Epidermal melanocyte (primary cell): ENCODE data around the gene MALAT1.

ENCODE experiments used
- DNase-seq: peaks from one replicate; pipeline ENCODE4 v3.0.0; 2011; ENCODE audit warnings: low spot score; ENCODE audit not compliant: insufficient read length

The MALAT1 gene

DNA sequence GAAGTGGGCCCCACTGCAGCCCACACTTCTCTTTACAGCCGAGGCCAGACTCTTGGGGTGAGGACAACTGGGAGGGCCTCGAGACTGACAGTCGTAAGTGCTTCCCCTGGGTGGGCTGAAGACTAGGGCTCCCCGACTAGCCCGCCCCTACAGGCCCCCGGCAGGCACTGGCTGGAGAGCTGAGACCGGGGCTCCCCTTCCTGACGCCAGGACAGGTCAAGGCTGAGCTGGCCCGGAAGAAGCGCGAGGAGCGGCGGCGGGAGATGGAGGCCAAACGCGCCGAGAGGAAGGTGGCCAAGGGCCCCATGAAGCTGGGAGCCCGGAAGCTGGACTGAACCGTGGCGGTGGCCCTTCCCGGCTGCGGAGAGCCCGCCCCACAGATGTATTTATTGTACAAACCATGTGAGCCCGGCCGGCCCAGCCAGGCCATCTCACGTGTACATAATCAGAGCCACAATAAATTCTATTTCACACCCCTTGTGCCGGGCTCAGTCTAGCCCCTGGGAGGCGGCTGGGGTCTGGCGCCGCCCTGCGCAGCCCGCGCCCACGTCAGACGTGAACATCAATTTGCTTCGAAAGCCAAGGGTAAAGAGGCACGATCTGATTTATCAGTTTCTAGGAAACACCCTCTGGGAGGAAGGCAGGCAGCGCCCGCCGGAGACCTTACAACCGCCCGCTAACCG, 39.5 kb downstream of the MALAT1 start:
- DNase-seq, result no peak

DNA sequence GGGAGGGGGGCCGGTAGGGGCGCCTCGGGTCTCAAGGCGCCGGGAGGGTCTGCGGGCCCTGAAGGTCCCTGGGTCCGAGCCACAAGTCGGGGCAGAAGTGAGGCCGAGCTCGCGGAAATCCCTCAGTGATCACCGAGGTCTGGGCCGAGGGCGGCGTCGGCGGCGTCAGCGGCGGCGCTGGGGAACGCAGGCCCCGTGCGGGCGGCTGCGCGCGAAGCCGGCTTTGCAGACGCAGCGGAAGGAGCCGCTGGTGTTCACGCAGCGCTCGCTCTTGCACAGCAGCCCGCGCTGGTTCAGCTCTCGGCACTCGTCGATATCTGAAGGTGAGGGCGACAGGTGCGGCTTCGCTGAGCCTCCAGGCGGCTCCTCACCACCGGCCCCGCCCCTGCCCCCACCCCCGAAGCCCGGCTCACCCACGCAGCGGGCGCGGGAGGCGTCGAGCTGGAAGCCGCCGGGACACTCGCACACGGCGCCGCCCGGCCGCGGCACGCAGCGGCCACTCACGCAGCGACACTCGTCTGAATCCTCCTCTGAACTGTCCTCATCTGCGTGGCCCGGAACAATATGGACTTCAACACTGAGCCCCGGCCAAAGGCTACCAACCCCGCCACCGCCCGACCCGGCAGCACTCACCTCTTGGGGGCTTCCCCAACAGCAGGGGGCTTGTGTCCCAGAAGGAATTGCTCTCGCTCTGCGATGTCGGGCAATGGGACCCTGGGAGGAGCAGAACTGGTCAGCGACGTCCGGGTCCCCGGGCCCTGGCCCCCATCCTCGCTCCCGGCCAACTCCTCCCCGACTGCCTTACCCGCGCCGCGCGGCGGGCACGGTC, 40.3 kb downstream of the MALAT1 start:
- DNase-seq, result no peak

DNA sequence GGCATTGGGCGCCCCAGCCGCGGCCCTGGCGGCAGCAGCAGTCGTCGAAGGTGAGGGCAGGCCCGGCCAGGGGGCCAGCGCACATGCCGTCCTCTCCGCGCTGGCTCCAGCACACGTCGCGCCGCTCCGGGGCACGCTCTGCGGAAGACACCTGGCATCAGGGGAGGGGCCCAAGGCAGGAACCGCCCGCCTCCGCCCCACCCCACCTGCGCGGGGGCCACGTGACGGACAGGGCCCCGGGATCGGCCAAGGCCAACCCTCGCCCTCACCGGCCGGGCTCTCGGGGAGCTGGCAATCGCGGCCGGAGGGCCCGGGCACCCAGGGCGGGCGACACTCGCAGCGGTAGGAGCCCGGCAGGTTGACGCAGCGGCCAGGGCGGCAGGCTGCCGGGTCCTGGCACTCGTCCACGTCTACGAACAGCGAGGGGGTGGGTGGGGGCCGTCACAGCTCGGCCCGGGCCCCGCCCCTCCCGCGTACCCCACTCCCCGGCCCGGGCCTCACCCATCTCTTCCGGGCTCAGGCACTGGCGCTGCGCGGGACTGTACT, 41.0 kb downstream of the MALAT1 start:
- peak; percentile 87 for DNase-seq

DNA sequence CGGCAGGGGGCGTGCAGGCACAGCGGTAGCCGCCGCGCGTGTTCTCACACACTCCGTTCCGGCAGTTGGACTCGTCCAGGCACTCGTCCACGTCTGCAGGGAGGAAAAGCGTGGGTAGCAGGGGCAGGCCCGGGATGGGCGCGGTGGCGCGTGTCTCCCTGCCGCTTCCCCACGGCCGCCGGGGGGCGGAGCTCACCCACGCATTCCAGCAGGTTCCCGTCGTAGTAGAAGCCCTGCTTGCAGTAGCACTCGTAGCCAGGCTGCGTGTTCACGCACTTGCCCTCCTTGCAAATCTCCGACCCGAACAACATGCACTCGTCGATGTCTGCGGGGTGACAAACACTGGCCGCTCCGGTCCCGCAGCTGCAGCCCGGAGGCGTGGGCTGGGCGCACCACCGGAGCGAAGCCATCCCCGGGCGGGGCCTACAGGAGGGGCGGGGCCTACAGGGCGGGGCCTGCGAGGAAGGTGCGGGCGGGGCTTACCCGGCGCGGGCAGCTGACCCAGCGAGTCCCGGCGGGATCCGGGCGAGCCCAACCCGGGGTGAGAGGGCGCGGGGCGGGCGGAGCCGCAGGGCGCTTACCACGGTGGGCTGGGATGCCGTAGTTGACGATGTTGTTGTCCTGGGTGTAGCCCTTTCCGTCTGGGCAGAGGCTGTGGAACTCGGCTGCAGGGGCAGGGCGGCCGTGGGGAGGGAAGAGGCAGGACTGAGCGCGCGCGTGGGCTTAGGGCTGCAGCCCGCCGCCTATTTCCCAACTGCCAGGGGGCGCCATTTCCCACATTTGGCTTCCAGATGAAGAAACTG, 41.6 kb downstream of the MALAT1 start:
- peak; percentile 100 for DNase-seq

DNA sequence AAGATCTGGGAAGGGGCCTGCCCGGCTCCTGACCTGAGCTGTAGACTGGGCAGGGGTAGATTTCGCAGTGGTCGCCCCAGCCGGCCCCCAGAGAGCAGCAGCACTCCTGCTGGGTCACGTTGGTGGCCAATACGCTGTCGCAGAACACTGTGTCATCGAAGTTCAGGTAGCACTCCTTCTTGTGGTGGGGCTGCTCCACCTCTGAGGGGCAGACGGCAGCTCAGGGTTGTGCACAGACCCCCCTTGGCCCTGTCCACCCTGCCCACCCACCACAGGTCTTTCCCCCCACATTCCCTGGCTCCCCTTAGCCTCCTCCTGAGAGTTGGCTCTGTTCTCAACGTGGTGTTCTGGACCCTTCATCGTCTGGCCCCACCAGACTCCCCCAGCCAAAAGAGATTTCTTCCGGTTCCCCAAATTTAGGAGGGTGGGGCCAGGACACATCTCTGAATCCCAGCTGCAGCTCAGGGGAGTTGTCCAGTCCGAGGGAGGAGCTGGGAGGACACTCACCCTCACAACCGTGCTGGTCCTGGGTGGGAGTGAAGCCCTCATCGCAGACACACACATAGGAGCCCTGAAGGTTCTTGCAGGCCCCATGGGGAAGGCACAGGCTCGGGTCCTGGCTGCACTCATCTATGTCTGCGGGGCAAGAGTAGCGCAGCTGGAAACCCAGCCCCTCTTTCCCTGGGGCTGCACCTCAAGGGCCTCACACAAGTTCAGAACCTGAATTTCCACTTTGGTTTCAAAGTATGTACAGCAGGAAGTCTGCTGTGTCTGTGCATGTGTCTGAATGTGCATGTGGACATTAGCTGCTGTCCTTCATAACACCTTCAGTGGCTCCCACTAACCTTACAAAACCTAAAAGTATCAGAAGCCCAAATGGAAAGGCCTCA, 42.5 kb downstream of the MALAT1 start:
- no peak for DNase-seq

DNA sequence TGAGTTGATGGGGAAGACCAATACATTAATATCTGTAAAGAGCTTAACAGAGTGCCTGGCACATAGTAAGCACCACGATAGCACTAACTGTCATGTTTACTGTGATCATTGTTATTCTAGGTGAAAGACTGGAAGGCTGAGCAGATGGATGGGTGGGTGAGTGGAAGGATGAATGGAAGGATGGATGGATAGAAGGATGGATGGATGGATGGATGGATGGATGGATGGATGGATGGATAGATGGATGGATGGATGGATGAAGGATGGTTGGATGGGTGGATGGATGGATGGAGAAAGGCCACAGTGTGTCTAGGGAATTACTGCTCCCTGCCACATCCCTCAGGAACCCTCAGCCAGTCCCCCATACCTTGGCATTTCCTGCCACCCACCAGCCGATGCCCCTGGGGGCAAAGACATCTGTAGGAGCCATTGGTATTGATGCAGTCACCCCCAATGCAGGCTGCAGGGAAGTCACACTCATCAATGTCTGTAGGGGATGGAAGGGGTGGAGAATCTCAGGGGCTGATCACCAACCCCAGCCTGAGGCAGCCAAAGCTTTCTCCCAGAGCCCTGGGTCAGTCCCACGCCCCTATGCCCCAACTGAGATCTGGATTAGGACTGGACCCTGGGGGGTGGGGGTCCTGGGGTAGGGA, 44.0 kb downstream of the MALAT1 start:
- peak; percentile 15 for DNase-seq

DNA sequence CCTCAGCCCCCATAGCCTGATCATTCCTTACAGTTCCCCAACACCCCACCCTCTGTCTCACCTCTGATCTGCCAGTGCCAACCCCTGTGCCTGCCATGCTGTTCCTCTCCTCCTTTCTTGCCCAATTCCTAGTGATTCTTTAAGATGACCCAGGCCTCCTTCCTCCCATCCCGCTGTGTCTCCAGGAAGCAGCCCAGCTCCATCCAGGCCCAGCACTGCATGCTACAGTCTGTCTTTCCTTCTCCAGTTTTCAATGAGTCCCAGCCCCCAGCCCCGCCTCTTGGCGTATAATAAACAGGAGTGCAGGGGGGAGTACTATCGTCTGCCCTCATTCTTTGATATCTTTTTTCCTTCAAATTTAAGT, 47.0 kb downstream of the MALAT1 start:
- no peak for DNase-seq

DNA sequence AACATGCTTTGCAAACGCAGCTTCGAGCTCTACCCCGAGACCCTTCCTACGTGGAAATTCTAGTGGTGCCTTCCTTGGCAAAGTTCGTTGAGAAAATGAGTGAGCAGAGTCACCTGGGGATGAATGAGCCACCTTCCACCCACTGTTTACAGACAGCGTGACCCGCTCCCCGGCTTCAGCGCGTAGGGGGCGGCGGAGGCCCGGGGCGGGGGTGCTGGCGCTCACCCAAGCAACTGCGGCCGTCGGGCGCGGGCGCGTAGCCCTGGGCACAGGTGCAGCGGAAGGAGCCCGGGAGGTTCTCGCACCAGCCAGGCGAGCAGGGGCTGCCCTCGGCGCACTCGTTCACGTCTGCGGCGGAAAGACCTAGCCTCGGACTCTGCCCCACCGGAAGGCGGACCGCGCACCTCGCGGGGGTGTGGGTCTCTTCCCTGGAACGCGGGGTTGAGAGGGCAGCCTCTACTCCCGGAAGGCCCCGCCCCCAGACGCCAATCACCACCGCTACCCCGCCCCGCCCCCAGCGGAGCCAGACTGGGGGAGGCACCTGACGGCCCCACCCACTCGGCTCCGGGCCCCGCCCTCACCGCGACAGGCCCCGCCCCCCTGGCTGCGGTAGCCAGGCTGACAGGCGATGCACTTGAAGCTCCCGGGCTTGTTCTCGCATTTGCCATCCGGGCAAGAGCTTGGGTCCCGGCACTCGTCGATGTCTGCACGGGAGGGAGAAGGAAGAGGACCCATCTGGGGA, 47.5 kb downstream of the MALAT1 start:
- peak; percentile 55 for DNase-seq

DNA sequence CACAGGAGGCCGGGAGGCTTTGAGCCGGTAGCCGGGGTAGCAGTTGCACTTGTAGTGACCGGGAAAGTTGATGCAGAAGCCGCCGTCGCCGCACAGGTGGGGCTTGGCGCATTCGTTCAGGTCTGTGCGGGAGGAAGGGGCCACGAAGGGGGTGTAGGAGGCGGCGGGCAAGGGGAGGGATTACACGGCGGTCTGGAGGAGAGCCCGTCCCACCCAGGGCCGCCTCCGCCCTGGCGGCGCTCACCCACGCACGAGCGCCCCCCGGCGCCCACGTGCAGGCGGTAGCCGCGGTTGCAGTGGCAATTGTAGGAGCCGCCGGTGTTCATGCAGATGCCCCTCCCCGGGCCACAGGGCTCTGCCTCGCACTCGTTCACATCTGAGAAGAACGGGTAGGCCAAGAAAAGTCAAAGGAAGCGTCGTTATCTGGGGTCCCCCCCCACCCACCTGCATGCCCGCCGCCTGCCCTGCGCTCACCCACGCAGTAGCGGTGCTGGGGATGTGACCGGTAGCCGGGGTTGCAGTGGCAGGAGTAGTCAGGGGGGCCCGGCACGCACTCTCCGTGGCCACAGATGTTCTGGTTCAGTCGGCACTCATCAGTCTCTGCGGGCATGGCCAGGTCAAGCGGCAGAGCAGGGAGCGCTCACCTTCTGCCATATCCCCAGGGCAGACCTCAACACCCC, 48.7 kb downstream of the MALAT1 start:
- DNase-seq, result no peak

DNA sequence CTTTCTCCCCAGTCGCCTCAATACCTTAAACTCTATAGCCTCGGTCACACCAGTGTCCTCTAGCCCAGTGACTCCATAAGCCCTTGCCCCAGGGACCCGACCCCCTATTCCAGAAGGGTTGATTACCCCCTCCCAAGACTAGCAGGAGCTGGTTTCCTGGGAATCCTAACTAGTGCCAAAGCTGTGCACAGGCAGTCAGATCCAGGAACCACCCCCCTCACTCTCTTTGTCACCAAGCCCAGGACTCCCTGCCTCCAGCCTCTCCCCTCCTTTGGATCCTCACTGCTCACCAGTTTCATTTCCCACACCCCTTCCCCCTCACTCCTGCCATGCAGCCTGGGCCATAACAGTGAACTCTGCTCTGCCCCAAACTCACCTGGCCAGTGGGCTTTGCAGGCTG, 49.5 kb downstream of the MALAT1 start:
- DNase-seq, result no peak

DNA sequence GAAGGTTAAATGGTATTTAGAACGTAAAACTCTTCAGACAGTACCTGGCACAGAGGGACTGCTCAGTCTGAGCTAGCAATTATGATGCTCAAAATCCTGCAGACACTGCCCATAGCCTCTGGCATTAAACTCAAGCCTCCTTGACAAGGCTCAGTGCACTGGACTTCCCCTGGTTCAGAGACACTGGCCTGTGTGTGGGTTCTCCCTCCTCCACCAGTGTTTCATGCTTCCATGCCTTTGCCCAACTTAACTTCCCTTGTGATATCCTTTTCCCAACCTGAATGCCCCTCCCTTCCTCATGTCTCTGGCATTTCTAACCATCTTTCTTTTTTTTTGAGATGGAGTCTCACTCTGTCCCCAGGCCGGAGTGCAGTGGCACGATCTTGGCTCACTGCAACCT, 50.3 kb downstream of the MALAT1 start:
- DNase-seq, result no peak

DNA sequence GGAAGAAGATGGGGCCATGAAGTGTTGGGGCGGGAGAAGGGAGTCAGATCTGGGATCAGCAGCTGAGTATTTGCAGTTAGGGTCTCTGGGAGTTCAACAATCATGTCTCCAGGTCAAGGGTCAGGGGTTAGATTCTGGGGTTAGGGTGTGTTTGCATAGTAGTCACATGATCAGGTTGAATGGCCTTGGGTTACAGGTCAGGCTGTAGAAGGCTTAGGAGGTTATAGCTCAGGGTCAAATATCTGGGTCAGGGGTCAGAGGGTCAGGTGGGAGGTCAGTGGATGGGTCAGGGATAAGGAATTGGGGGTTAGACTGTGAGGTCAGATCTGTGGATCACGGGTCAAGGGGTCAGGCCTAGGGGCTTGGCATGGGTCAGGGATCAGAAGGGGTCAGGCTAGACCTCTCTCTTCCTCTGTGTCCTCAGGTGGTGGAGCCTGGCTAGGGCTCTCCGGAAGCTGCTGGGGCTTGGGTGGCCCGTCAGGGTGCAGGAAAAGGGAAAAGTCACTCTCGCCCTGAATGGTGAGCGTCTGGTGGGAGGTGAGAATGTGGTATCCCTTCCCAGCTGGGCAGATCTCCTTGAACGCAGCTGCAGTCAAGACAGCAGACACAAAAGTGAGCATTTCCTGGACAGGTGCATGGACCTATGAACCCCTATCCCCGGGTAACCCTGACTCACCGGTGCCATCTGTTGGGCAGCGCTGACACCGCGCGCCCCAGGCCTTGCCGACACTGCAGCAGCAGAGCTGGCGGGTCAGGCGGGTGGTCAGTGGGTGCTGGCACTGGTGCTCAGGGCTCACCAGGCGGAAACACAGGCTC, 52.9 kb downstream of the MALAT1 start:
- DNase-seq, result no peak

DNA sequence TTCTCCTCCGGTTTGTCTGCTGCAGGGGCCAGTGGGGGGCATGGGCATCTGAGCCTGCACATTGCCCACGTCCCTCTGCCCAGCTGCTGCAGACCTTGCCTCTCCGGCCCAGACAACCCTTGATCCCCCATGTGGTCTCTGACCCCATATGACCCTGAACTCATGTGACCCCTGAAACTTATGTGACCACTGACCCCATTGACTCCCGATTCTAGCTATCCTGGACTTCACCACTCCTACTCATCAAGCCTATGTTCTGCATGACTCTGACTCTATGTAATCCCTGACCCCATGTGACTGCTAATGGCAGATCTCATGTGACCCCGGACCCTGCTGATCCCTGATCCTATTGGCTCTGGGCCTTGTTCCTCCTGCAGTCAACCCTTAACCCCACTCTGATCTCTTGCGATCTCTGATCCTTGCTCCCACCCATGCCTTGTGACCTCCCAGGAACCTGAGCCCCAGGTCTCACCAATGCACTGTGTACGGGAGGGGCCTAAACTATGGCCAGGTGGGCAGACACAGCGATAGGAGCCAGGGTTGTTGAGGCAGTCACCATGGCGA, 53.6 kb downstream of the MALAT1 start:
- DNase-seq, result no peak

DNA sequence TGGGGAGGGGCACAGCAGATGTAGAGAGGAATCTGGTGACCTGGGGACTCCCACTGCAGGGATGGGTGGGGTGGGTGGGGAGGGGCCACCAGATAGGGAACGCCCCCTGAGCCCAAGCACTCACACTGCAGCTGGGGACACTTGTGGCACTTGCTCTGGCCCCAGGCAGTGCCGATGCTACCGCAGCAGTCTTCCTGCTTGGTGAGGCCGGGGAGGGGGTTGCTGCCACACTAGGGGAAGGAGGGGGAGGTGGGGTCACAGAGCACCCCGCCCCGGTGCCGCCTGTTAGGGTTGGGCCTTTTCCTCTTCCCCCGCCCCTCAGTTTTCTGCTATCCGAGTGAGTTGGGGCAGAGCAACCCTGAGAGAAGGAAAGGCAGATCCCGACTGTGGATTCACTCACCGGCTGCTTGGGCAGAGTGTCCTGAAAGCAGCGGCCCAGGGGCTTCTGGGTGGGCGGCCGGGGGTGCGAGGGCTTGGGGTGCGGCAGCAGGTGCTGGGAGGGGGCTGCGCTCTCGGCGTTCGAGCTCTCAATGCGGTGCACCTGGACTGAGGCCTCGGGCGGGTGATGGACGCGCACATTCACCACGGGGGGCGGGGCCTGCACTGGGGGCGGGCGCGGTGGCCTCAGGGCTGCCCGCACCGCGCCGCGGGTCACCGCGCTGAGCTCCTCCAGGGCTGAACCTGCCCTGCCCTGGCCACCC, 54.6 kb downstream of the MALAT1 start:
- no peak for DNase-seq

DNA sequence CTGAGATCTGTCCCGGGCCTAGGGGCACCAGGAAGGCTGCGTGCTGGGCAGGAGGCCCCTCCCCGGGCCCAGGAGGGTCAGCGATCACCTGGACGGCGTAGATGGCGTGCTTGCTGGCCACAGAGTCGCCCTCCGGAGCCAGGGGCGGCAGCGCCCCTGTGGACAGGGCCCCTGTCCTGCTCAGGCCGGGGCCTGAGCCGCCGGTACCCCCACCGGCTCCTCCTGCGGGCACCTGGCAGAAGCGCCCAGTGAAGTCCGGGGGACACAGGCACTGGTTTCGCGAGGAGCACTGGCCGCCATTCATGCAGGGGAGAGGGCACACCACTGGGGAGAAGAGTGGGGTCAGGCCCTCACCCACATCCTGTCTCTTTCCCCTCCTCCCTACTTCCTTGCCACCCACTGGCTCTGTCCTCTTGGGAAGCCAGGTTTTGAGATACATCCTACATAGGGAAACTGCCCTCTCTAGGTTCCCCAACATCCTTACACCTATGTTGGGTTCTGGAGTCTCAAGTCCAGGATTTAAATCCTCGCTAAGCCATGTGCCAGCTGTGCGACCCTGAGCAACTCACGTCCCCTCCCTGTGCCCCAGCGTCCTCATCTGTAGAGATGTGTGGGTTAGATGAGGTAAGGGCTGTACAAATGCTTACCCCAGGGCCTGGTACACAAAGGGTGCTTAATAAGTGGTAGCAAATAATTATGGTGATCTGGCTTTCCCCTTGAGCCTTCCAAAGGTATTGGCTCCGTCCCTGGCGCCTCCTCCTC, 55.4 kb downstream of the MALAT1 start:
- DNase-seq, result no peak

DNA sequence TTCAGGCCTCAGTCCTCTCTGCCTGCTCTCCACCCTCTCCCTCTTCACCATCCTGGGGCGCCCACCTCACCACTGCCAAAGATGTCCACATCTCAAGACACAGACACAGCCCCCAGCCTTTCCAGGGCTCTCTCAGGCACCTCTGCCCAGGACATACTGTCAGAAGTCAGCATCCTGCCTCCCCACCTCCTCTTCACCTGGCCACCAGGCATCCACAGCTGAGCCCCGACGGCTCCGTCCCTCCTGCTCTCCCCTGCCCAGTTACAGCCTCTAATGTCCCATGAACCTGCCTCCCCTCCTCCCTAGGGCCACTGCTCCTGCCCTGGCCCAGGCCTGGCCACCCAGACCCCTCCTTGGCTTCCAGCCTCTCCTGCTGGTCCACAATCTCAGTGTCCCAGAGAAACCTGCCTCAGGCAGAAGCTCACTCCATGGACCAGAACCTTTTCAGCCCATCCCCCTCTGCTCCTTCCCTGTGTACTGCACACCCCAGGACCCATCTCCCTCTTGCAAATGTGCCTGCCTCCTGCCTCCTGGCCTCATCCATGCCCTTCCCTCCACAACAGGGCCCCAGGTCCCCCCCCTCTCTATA, 56.1 kb downstream of the MALAT1 start:
- DNase-seq, result no peak
